GM12878 (cell line): ENCODE data around the gene ZDHHC3. TPM values are rescaled to one million over a fixed set of nuclear protein-coding genes. Genes with fewer than 3 reads are reported as not detected.

Experiments
- ATAC-seq: fragments of 200-7000 bp; cut with Tn5 transposase; 3 replicates; pipeline ENCODE4 v1.9.1; 2020; ENCODE audit warnings: mild to moderate bottlenecking, moderate library complexity
- BruUV-seq: library from RNA; stranded (reverse); fragments of 400-500 nt; replicated peaks from 2 replicates; lab custom pipeline; 2021; lab: Mats Ljungman, UMichigan
- CTCF ChIA-PET: fragments of 300-600 bp; sonication (Branson Sonifier 250); formaldehyde crosslinking; extraction: SDS; loops from one replicate; lab custom pipeline; 2021; ENCODE audit warnings: inconsistent platforms; lab: Yijun Ruan, JAX
- POLR2A ChIA-PET: fragments of 350-600 bp; formaldehyde crosslinking; extraction: SDS; loops from one replicate; lab custom pipeline; 2021; ENCODE audit warnings: inconsistent platforms; lab: Charles Lee
- RAD21 ChIA-PET: fragments of 300-600 bp; sonication (Branson Sonifier 250); formaldehyde crosslinking; loops from one replicate; lab custom pipeline; 2023; ENCODE audit warnings: antibody characterized with exemption; ENCODE audit not compliant: unreplicated experiment; lab: Charles Lee
- SMC1A ChIA-PET: fragments of 300-600 bp; sonication (Branson Sonifier 250); formaldehyde crosslinking; loops from one replicate; lab custom pipeline; 2023; ENCODE audit not compliant: unreplicated experiment, uncharacterized antibody; lab: Charles Lee
- DNase-seq: peaks from one replicate; pipeline ENCODE4 v3.0.0-alpha.2; 2011; ENCODE audit warnings: low read depth, low spot score
- FAIRE-seq: peaks from 3 replicates; lab custom pipeline; 2011; peaks lifted over from hg19 to GRCh38; lab: Jason Lieb, UNC
- H2AFZ ChIP-seq: 2 replicates; pipeline ENCODE4 v1.6.0; 2011; ENCODE audit warnings: low read depth, low read length, control low read depth; ENCODE audit not compliant: control insufficient read depth
- H3K27ac ChIP-seq: 2 replicates; pipeline ENCODE4 v1.5.1; 2011; ENCODE audit warnings: control low read depth; ENCODE audit not compliant: control insufficient read depth, insufficient read depth
- H3K27me3 ChIP-seq, 2 experiments: replicated peaks in 1 of 2; 2 replicates each; pipeline versions ENCODE4 v1.6.0 to v1.6.1; 2011; ENCODE audit warnings: low read length in 1 of 2; ENCODE audit not compliant: control insufficient read depth in 2 of 2, insufficient read depth in 2 of 2
- H3K36me3 ChIP-seq, 2 experiments: 2 replicates each; pipeline ENCODE4 v1.5.1; 2011; ENCODE audit warnings: low read length in 1 of 2; ENCODE audit not compliant: control insufficient read depth in 2 of 2, insufficient read depth in 2 of 2
- H3K4me1 ChIP-seq: 2 replicates; pipeline ENCODE4 v1.6.1; 2011; ENCODE audit warnings: mild to moderate bottlenecking, low read length, moderate library complexity, mixed read lengths; ENCODE audit not compliant: control insufficient read depth, insufficient read depth
- H3K4me2 ChIP-seq: 2 replicates; pipeline ENCODE4 v1.6.0; 2011; ENCODE audit warnings: control low read depth; ENCODE audit not compliant: control insufficient read depth, insufficient read depth
- H3K4me3 ChIP-seq: fragments of 200-600 bp; sonication (generic); 2 replicates; pipeline ENCODE4 v1.5.1; 2016
- H3K79me2 ChIP-seq: 2 replicates; pipeline ENCODE4 v1.6.0; 2011; ENCODE audit warnings: low read length; ENCODE audit not compliant: control insufficient read depth, insufficient read depth
- H3K9ac ChIP-seq: 2 replicates; pipeline ENCODE4 v1.8.0; 2011; ENCODE audit warnings: low read length, control low read depth, mixed read lengths; ENCODE audit not compliant: control insufficient read depth, insufficient read depth
- H3K9me3 ChIP-seq: replicated peaks from 3 replicates; pipeline ENCODE4 v1.5.1; 2011; ENCODE audit warnings: mild to moderate bottlenecking, low read length; ENCODE audit not compliant: control insufficient read depth, insufficient read depth
- H4K20me1 ChIP-seq: 2 replicates; pipeline ENCODE4 v1.6.0; 2011; ENCODE audit not compliant: control insufficient read depth, insufficient read depth
- BACH1 ChIP-seq: fragments of 450-650 bp; IDR thresholded peaks from 2 replicates; pipeline ENCODE4 v1.6.1; 2017; ENCODE audit warnings: mild to moderate bottlenecking, borderline replicate concordance
- BRCA1 ChIP-seq: IDR thresholded peaks from 2 replicates; pipeline ENCODE4 v1.6.1; 2011; ENCODE audit warnings: low read depth, low read length, improper control_type of control experiment
- CTCF ChIP-seq, 3 experiments: IDR thresholded peaks in 2 of 3; conservative IDR thresholded peaks in 1 of 3; 2 replicates each; pipeline ENCODE4 v1.5.1; 2011; ENCODE audit warnings: low read depth in 3 of 3, low read length in 3 of 3, mild to moderate bottlenecking in 3 of 3, control low read depth in 2 of 3, moderate library complexity in 2 of 3, inconsistent platforms in 1 of 3, mixed read lengths in 1 of 3; ENCODE audit not compliant: control insufficient read depth in 2 of 3, insufficient read depth in 1 of 3; ENCODE audit errors: extremely low read depth in 1 of 3
- ETV6 ChIP-seq, 2 experiments: fragments of 450-650 bp in 1 of 2; IDR thresholded peaks in 1 of 2; conservative IDR thresholded peaks in 1 of 2; 2 replicates each; pipeline ENCODE4 v1.6.1; 2014; ENCODE audit warnings: antibody characterized with exemption in 1 of 2, borderline replicate concordance in 1 of 2, low read depth in 1 of 2, mild to moderate bottlenecking in 1 of 2, moderate library complexity in 1 of 2
- FOXM1 ChIP-seq: IDR thresholded peaks from 2 replicates; pipeline ENCODE4 v1.6.1; 2012; ENCODE audit warnings: low read depth, mild to moderate bottlenecking, inconsistent platforms, low read length, moderate library complexity
- GABPA ChIP-seq: IDR thresholded peaks from 2 replicates; pipeline ENCODE4 v1.6.1; 2014; ENCODE audit warnings: antibody characterized with exemption, low read depth, mild to moderate bottlenecking, inconsistent platforms
- KDM1A ChIP-seq: fragments of 200-600 bp; sonication (generic); IDR thresholded peaks from 2 replicates; pipeline ENCODE4 v1.6.1; 2016; ENCODE audit warnings: borderline replicate concordance
- NFIC ChIP-seq: IDR thresholded peaks from 2 replicates; pipeline ENCODE4 v1.6.1; 2012; ENCODE audit warnings: low read depth, mild to moderate bottlenecking, inconsistent platforms, low read length, moderate library complexity
- NR2C1 ChIP-seq: fragments of 450-650 bp; IDR thresholded peaks from 2 replicates; pipeline ENCODE4 v1.6.1; 2017; ENCODE audit warnings: antibody characterized with exemption, mild to moderate bottlenecking, moderate library complexity
- RELB ChIP-seq: fragments of 450-650 bp; IDR thresholded peaks from 2 replicates; pipeline ENCODE4 v1.6.1; 2017; ENCODE audit warnings: low read depth, mild to moderate bottlenecking, moderate library complexity
- TARDBP ChIP-seq: IDR thresholded peaks from 2 replicates; pipeline ENCODE4 v1.6.1; 2016; ENCODE audit warnings: borderline replicate concordance
- ZNF687 ChIP-seq: fragments of 450-650 bp; IDR thresholded peaks from 2 replicates; pipeline ENCODE4 v1.6.1; 2017; ENCODE audit warnings: mild to moderate bottlenecking, moderate library complexity
- WGBS: methylation state at CpG from one replicate; pipeline ENCODE4 v1.1.6; 2016; ENCODE audit warnings: low lambda C conversion rate; ENCODE audit not compliant: insufficient replicate concordance, insufficient coverage; ENCODE audit errors: missing lambda C conversion rate; 5-methylcytosine and 5-hydroxymethylcytosine counted together
- in situ Hi-C: fragments of 300-500 bp; cut with MboI; formaldehyde crosslinking; loops from 9 replicates; pipeline ENCODE4 v1.14.3; 2018; ENCODE audit warnings: mixed read lengths
- intact Hi-C: fragments of 100-400 bp; cut with micrococcal nuclease; formaldehyde crosslinking; loops from one replicate; pipeline ENCODE4 v1.14.2; 2022; ENCODE audit not compliant: unreplicated experiment
- polyA plus RNA-seq, 11 experiments: library from polyadenylated mRNA; depleted of rRNA in 4 of 11; unstranded in 6 of 11; stranded (reverse) in 5 of 11; fragments of >200 nt; fragmentation: Nextera tagmentation in 4 of 11; fragmentation: Illumina TruSeq in 1 of 11; extraction: Ambion mirVana in 4 of 11; extraction: Trizol in 1 of 11; gene quantifications; 1 replicate in 1 of 11; 2 replicates in 10 of 11; pipeline versions ENCODE4 v1.2.1 to v1.2.3, GENCODE V29; 2011 to 2016; ENCODE audit warnings: inconsistent platforms in 2 of 11, missing spikeins in 2 of 11, low read depth in 1 of 11
- total RNA-seq, 4 experiments: library from RNA; depleted of rRNA in 3 of 4; stranded (reverse); fragments of >200 nt in 3 of 4; fragmentation: Illumina TruSeq in 1 of 4; extraction: Trizol in 1 of 4; gene quantifications; 2 replicates each; pipeline versions ENCODE4 v1.2.1 to v1.2.3, GENCODE V29; 2013 to 2021

ZDHHC3 gene
- total and polyA plus RNA-seq, 10 of the 15 experiments (the other 5 are each of a cell fraction or from before 2014, with no cell fraction given), result 6.8 to 79.1 (median 40.8) TPM

GRCh38 chr3:44927371-44927770, 48.6 kb downstream of the ZDHHC3 start:
- Histone ChIP-seq H3K27me3 (no peaks in the 10 kb centered on the region), H3K4me1 (no peaks in the 10 kb centered on the region), H3K9me3 (no peaks in the 10 kb centered on the region), H3K9ac (no peak overlapping the region), H3K4me3 (no peak overlapping the region), H4K20me1 (no peaks in the 10 kb centered on the region), H3K27ac (no peak overlapping the region), H3K36me3 (peaks cover 0 to 18% of the 10 kb centered on the region in 2 experiments; a peak in 3 of 4 replicates), H3K4me2 (no peak overlapping the region), H3K79me2 (no peaks in the 10 kb centered on the region), H2AFZ (no peak overlapping the region)
- WGBS, result 96% methylated on average over 6 of the region's 7 CpGs
- in situ Hi-C loops, result no loop called here
- POLR2A ChIA-PET, result no interaction called here
- ATAC-seq (no peak), DNase-seq (no peak), FAIRE-seq (no peak)
- SMC1A ChIA-PET, result no interaction called here
- CTCF ChIA-PET, result interaction anchor here (0.6 kb wide), 1 partner anchor 110 kb away, joined by 3 read pairs; no protein-coding TSS in a partner anchor
- intact Hi-C loops, result no loop called here
- no peak for TF ChIP-seq NR2C1
- TF ChIP-seq BRCA1, result no peak
- no peak for TF ChIP-seq NFIC
- TF ChIP-seq CTCF (IDR thresholded peaks at IDR 0.05 in 2 of 3, conservative IDR thresholded peaks at IDR 0.05 in 1 of 3; ENCODE audit: control insufficient read depth in 2 of 3, extremely low read depth in 1 of 3, insufficient read depth in 1 of 3, low read depth in 3 of 3, low read length in 3 of 3), result no peak
- TF ChIP-seq RELB, result no peak
- TF ChIP-seq FOXM1, result no peak
- TF ChIP-seq BACH1, result no peak
- TF ChIP-seq KDM1A, result no peak
- TF ChIP-seq GABPA, result no peak
- TF ChIP-seq TARDBP, result no peak
- no peak for TF ChIP-seq ETV6 (conservative IDR thresholded peaks at IDR 0.05 in 1 of 2, IDR thresholded peaks at IDR 0.05 in 1 of 2; ENCODE audit: borderline replicate concordance in 1 of 2, low read depth in 1 of 2)
- no peak for TF ChIP-seq ZNF687
- BruUV-seq, result no TSS peak
- RAD21 ChIA-PET, result no interaction called here
